Measurements from ENCODE around the gene CD82. TPM values are rescaled to one million over a fixed set of nuclear protein-coding genes. Genes with fewer than 3 reads are reported as not detected.

The CD82 gene
- total and polyA plus RNA-seq, 2 donors (not counting 1 experiment from before 2014, with no cell fraction given) = 192 to 438 TPM

GRCh38 chr11:44605068-44605708 lies 39.7 kb downstream of the CD82 start:
- Mint-ChIP-seq H3K9me3 (ENCODE audit: insufficient read depth) (no peaks in the 10 kb centered on the region), H3K4me3 (peak overlapping the region; percentile 83), H3K27ac (peak overlapping the region; percentile 94), H3K4me1 (peaks cover 97% of the 10 kb centered on the region), H3K27me3 (no peaks in the 10 kb centered on the region)
- no peak for ATAC-seq (ENCODE audit: low read depth)
- WGBS (ENCODE audit: insufficient coverage) = 40% methylated on average over 22 of the region's 25 CpGs
- H2AFZ ChIP-seq (ENCODE audit: insufficient read depth, low read depth, low read length, poor library complexity, severe bottlenecking) = no peak overlapping the region
- no peaks in the 10 kb centered on the region for H4K20me1 ChIP-seq (ENCODE audit: control insufficient read depth, insufficient read depth, low read length, poor library complexity, severe bottlenecking)
- ChIA-PET POLR2A (interaction anchor here (2.2 to 11.4 kb wide), 4 partner anchors 8 to 40 kb away, joined by 5 to 189 read pairs (median 20); partner anchors contain the start of gene CD82), CTCF (interaction anchor here (0.9 to 17.6 kb wide), 8 partner anchors 9 to 66 kb away, joined by 3 to 313 read pairs (median 7); partner anchors contain the start of gene CD82)
- peak overlapping the region in 4 of 5 experiments; percentile 14 to 49 (median 28) for H3K4me3 ChIP-seq (ENCODE audit: control extremely low read depth in 1 of 5, extremely low read depth in 1 of 5, insufficient read depth in 1 of 5, low read depth in 2 of 5, low read length in 4 of 5)
- intact Hi-C loops (cut with micrococcal nuclease) = loop anchor here (10.0 kb wide), 2 partner anchors 340 to 1240 kb away; partner anchors contain the start of gene CRY2
- no peaks in the 10 kb centered on the region for H3K27me3 ChIP-seq (replicated peaks in 1 of 4; ENCODE audit: control extremely low read depth in 1 of 4, control insufficient read depth in 3 of 4, insufficient read depth in 4 of 4, low read length in 3 of 4)
- TF ChIP-seq CTCF (IDR thresholded peaks at IDR 0.05) (no peak), EZH2 (IDR thresholded peaks at IDR 0.05; ENCODE audit: borderline replicate concordance, insufficient read depth, low read depth, low read length, poor library complexity, severe bottlenecking) (no peak)
- peaks cover 2 to 61% of the 10 kb centered on the region in 2 experiments for H3K36me3 ChIP-seq (replicated peaks in 1 of 2; ENCODE audit: control extremely low read depth in 1 of 2, control insufficient read depth in 1 of 2, extremely low read depth in 1 of 2, insufficient read depth in 2 of 2, low read length in 1 of 2)
- H3K4me2 ChIP-seq (replicated peaks; ENCODE audit: low read depth, low read length, poor library complexity, severe bottlenecking) = peak overlapping the region; percentile 68
- H3K4me1 ChIP-seq (ENCODE audit: control insufficient read depth in 2 of 2, insufficient read depth in 2 of 2, low read length in 2 of 2) = peaks cover 96 to 100% of the 10 kb centered on the region in 2 donors
- H3K9me3 ChIP-seq (ENCODE audit: control extremely low read depth in 1 of 3, control insufficient read depth in 2 of 3, insufficient read depth in 1 of 3, low read length in 2 of 3) = no peaks in the 10 kb centered on the region
- peak overlapping the region; percentile 90 to 99 for H3K27ac ChIP-seq (ENCODE audit: low read length in 2 of 2)
- DNase-seq = peak; percentile 37
- H3K9ac ChIP-seq (ENCODE audit: low read length) = peak overlapping the region; percentile 43
- H3K79me2 ChIP-seq (ENCODE audit: control insufficient read depth, insufficient read depth, low read length) = peaks cover 12% of the 10 kb centered on the region

GRCh38 chr11:44605965-44606364 lies 40.5 kb downstream of the CD82 start:
- peaks cover 2 to 53% of the 10 kb centered on the region in 2 experiments for H3K36me3 ChIP-seq (replicated peaks in 1 of 2; ENCODE audit: control extremely low read depth in 1 of 2, control insufficient read depth in 1 of 2, extremely low read depth in 1 of 2, insufficient read depth in 2 of 2, low read length in 1 of 2)
- POLR2A ChIA-PET = no interaction called here
- Mint-ChIP-seq H3K27me3 (no peaks in the 10 kb centered on the region), H3K27ac (peak overlapping the region; percentile 83), H3K9me3 (ENCODE audit: insufficient read depth) (no peaks in the 10 kb centered on the region), H3K4me3 (peak overlapping the region; percentile 46), H3K4me1 (peaks cover 97% of the 10 kb centered on the region)
- no peaks in the 10 kb centered on the region for H4K20me1 ChIP-seq (ENCODE audit: control insufficient read depth, insufficient read depth, low read length, poor library complexity, severe bottlenecking)
- H3K79me2 ChIP-seq (ENCODE audit: control insufficient read depth, insufficient read depth, low read length) = peaks cover 12% of the 10 kb centered on the region
- TF ChIP-seq CTCF (IDR thresholded peaks at IDR 0.05) (no peak), EZH2 (IDR thresholded peaks at IDR 0.05; ENCODE audit: borderline replicate concordance, insufficient read depth, low read depth, low read length, poor library complexity, severe bottlenecking) (no peak)
- H3K4me1 ChIP-seq (ENCODE audit: control insufficient read depth in 2 of 2, insufficient read depth in 2 of 2, low read length in 2 of 2) = peaks cover 96 to 100% of the 10 kb centered on the region in 2 donors
- no peaks in the 10 kb centered on the region for H3K27me3 ChIP-seq (replicated peaks in 1 of 4; ENCODE audit: control extremely low read depth in 1 of 4, control insufficient read depth in 3 of 4, insufficient read depth in 4 of 4, low read length in 3 of 4)
- no peak overlapping the region for H3K9ac ChIP-seq (ENCODE audit: low read length)
- no peak overlapping the region for H2AFZ ChIP-seq (ENCODE audit: insufficient read depth, low read depth, low read length, poor library complexity, severe bottlenecking)
- intact Hi-C loops (cut with micrococcal nuclease) = loop anchor here (10.0 kb wide), 2 partner anchors 339 to 1239 kb away; partner anchors contain the start of gene CRY2
- H3K4me2 ChIP-seq (replicated peaks; ENCODE audit: low read depth, low read length, poor library complexity, severe bottlenecking) = peak overlapping the region; percentile 4
- H3K27ac ChIP-seq (ENCODE audit: low read length in 2 of 2) = peak overlapping the region in 1 of 2 donors; percentile 99
- CTCF ChIA-PET = interaction anchor here (2.2 to 3.1 kb wide), 2 partner anchors 11 to 41 kb away, joined by 10 to 13 read pairs; partner anchors contain the start of gene CD82
- H3K4me3 ChIP-seq (ENCODE audit: control extremely low read depth in 1 of 5, extremely low read depth in 1 of 5, insufficient read depth in 1 of 5, low read depth in 2 of 5, low read length in 4 of 5) = no peak overlapping the region
- DNase-seq (no peak), ATAC-seq (ENCODE audit: low read depth) (no peak)
- no peaks in the 10 kb centered on the region for H3K9me3 ChIP-seq (ENCODE audit: control extremely low read depth in 1 of 3, control insufficient read depth in 2 of 3, insufficient read depth in 1 of 3, low read length in 2 of 3)
- whole genome bisulfite sequencing (ENCODE audit: insufficient coverage) = 98% methylated on average over 7 of the region's 7 CpGs
